ENCODE data around the gene MACROD2. TPM values are rescaled to one million over a fixed set of nuclear protein-coding genes. Genes with fewer than 3 reads are reported as not detected.

Gene MACROD2
- total RNA-seq, 1 donor from 2014 or later = 1.6 TPM

GRCh38 chr20:14866841-14867514 lies 871.7 kb downstream of the MACROD2 start:
- FAIRE-seq (no peak), DNase-seq (ENCODE audit: low read depth) (no peak)
- no peaks in the 10 kb centered on the region for H3K36me3 ChIP-seq (ENCODE audit: control insufficient read depth, insufficient read depth, low read length)
- H3K4me3 ChIP-seq (ENCODE audit: low read depth, low read length) = no peak overlapping the region
- TF ChIP-seq CTCF (IDR thresholded peaks at IDR 0.05; ENCODE audit: insufficient read depth, low read length, severe bottlenecking) = no peak
- H3K27me3 ChIP-seq (ENCODE audit: control insufficient read depth, insufficient read depth, low read length) = no peaks in the 10 kb centered on the region

GRCh38 chr20:14877301-14878028 lies 882.1 kb downstream of the MACROD2 start:
- no peak overlapping the region for H3K4me3 ChIP-seq (ENCODE audit: low read depth, low read length)
- FAIRE-seq = no peak

GRCh38 chr20:14878676-14879019 lies 883.3 kb downstream of the MACROD2 start:
- TF ChIP-seq CTCF (IDR thresholded peaks at IDR 0.05; ENCODE audit: insufficient read depth, low read length, severe bottlenecking) = no peak
- no peaks in the 10 kb centered on the region for H3K27me3 ChIP-seq (ENCODE audit: control insufficient read depth, insufficient read depth, low read length)
- H3K4me3 ChIP-seq (ENCODE audit: low read depth, low read length) = no peak overlapping the region
- H3K36me3 ChIP-seq (ENCODE audit: control insufficient read depth, insufficient read depth, low read length) = no peaks in the 10 kb centered on the region
- DNase-seq (ENCODE audit: low read depth) = no peak
- no peak for FAIRE-seq

More at GRCh38 chr20:14877301-14878028, 882.1 kb downstream of the MACROD2 start:
- no peak for TF ChIP-seq CTCF (IDR thresholded peaks at IDR 0.05; ENCODE audit: insufficient read depth, low read length, severe bottlenecking)
- DNase-seq (ENCODE audit: low read depth) = no peak
- Histone ChIP-seq H3K27me3 (ENCODE audit: control insufficient read depth, insufficient read depth, low read length) (no peaks in the 10 kb centered on the region), H3K36me3 (ENCODE audit: control insufficient read depth, insufficient read depth, low read length) (no peaks in the 10 kb centered on the region)

- Histone ChIP-seq H3K36me3 (ENCODE audit: control insufficient read depth, insufficient read depth, low read length) (no peaks in the 10 kb centered on the region), H3K27me3 (ENCODE audit: control insufficient read depth, insufficient read depth, low read length) (no peaks in the 10 kb centered on the region), H3K4me3 (ENCODE audit: low read depth, low read length) (no peak overlapping the region)
- DNase-seq (ENCODE audit: low read depth) (peak; percentile 99), FAIRE-seq (no peak)
- TF ChIP-seq CTCF (IDR thresholded peaks at IDR 0.05; ENCODE audit: insufficient read depth, low read length, severe bottlenecking) = no peak
These were observed 883.8 kb downstream of the MACROD2 start for GRCh38 chr20:14879020-14879697.

GRCh38 chr20:14879839-14880238 lies 884.5 kb downstream of the MACROD2 start:
- Histone ChIP-seq H3K4me3 (ENCODE audit: low read depth, low read length) (no peak overlapping the region), H3K36me3 (ENCODE audit: control insufficient read depth, insufficient read depth, low read length) (no peaks in the 10 kb centered on the region), H3K27me3 (ENCODE audit: control insufficient read depth, insufficient read depth, low read length) (no peaks in the 10 kb centered on the region)
- FAIRE-seq = no peak
- no peak for TF ChIP-seq CTCF (IDR thresholded peaks at IDR 0.05; ENCODE audit: insufficient read depth, low read length, severe bottlenecking)
- no peak for DNase-seq (ENCODE audit: low read depth)

All from bronchial epithelial cell (primary cell).